Activated naive CD4-positive, alpha-beta T cell treated with anti-CD3 and anti-CD28 coated beads, Interleukin-2, amount 10 ng/mL, durations not matched to agents 7 days and 5 days (primary cell): ENCODE data around the gene OR13J1.
"Not testable (repeated sequence)": the region's sequence is repeated elsewhere in the genome, so short reads cannot be mapped to it uniquely, and the experiment has no call there.

ENCODE experiments used
- CTCF ChIA-PET: fragments of 350-600 bp; sonication (Branson Sonifier 250); formaldehyde crosslinking; loops from one replicate; lab custom pipeline; 2021; ENCODE audit warnings: antibody characterized with exemption; lab: Charles Lee
- DNase-seq: peaks from one replicate; pipeline ENCODE4 v3.0.0-alpha.2; 2020
- H3K27ac Mint-ChIP-seq: one replicate; pipeline ENCODE4 v1.8.0; 2021; ENCODE audit warnings: mild to moderate bottlenecking, moderate library complexity, mixed read lengths
- H3K27me3 Mint-ChIP-seq: one replicate; pipeline ENCODE4 v1.8.0; 2021; ENCODE audit warnings: mild to moderate bottlenecking, mixed read lengths
- H3K36me3 Mint-ChIP-seq: one replicate; pipeline ENCODE4 v1.8.0; 2021; ENCODE audit warnings: mixed read lengths
- H3K4me1 Mint-ChIP-seq: one replicate; pipeline ENCODE4 v1.8.0; 2021; ENCODE audit warnings: mixed read lengths
- H3K4me3 Mint-ChIP-seq: one replicate; pipeline ENCODE4 v1.8.0; 2021; ENCODE audit warnings: mild to moderate bottlenecking, moderate library complexity, mixed read lengths
- H3K9me3 Mint-ChIP-seq: one replicate; pipeline ENCODE4 v1.8.0; 2021; ENCODE audit warnings: mixed read lengths

OR13J1 gene

GRCh38 chr9:35909274-35909673, 39.1 kb upstream of the OR13J1 start, which contains the start of gene SPAAR:
SPAAR (plus strand) TSS chr9:35909490; CDS start chr9:35910464, 974 bp downstream.
- no peak for DNase-seq
- H3K9me3 Mint-ChIP-seq = no peaks in the 10 kb centered on the region
- H3K36me3 Mint-ChIP-seq = peaks cover 2% of the 10 kb centered on the region
- peaks cover 53% of the 10 kb centered on the region for H3K4me1 Mint-ChIP-seq
- H3K4me3 Mint-ChIP-seq = no peak within 1 kb of the TSS
- peaks cover 18% of the 10 kb centered on the region for H3K27me3 Mint-ChIP-seq
- H3K27ac Mint-ChIP-seq = peak within 1 kb of the TSS; percentile 96
- CTCF ChIA-PET = interaction anchor here (4.7 kb wide), 1 partner anchor 36 kb away, joined by 35 read pairs; no protein-coding TSS in a partner anchor

- no peak for DNase-seq
- Mint-ChIP-seq H3K4me1 (peaks cover 53% of the 10 kb centered on the region), H3K4me3 (no peak overlapping the region), H3K36me3 (peaks cover 2% of the 10 kb centered on the region), H3K27me3 (peaks cover 18% of the 10 kb centered on the region), H3K9me3 (no peaks in the 10 kb centered on the region), H3K27ac (peak overlapping the region; percentile 64)
- CTCF ChIA-PET = interaction anchor here (2.3 kb wide), 1 partner anchor 37 kb away, joined by 12 read pairs; no protein-coding TSS in a partner anchor
Observed at GRCh38 chr9:35908504-35909125, 38.4 kb upstream of the OR13J1 start.

- Mint-ChIP-seq H3K27ac (peak overlapping the region; percentile 55), H3K36me3 (peaks cover 2% of the 10 kb centered on the region), H3K27me3 (peaks cover 18% of the 10 kb centered on the region), H3K4me3 (no peak overlapping the region), H3K4me1 (peaks cover 57% of the 10 kb centered on the region), H3K9me3 (no peaks in the 10 kb centered on the region)
- no peak for DNase-seq
- CTCF ChIA-PET = interaction anchor here (2.3 kb wide), 1 partner anchor 37 kb away, joined by 12 read pairs; no protein-coding TSS in a partner anchor
Observed at GRCh38 chr9:35907711-35908503, 37.7 kb upstream of the OR13J1 start.

GRCh38 chr9:35906923-35907699, 36.9 kb upstream of the OR13J1 start:
- CTCF ChIA-PET = interaction anchor here (1.0 to 2.3 kb wide), 2 partner anchors 38 to 116 kb away, joined by 3 to 12 read pairs; no protein-coding TSS in a partner anchor
- H3K9me3 Mint-ChIP-seq = no peaks in the 10 kb centered on the region
- peaks cover 2% of the 10 kb centered on the region for H3K36me3 Mint-ChIP-seq
- peaks cover 18% of the 10 kb centered on the region for H3K27me3 Mint-ChIP-seq
- H3K27ac Mint-ChIP-seq = no peak overlapping the region
- no peak overlapping the region for H3K4me3 Mint-ChIP-seq
- DNase-seq = no peak
- peaks cover 53% of the 10 kb centered on the region for H3K4me1 Mint-ChIP-seq

- no peak for DNase-seq
- H3K4me1 Mint-ChIP-seq = peaks cover 44% of the 10 kb centered on the region
- H3K36me3 Mint-ChIP-seq = peaks cover 2% of the 10 kb centered on the region
- peaks cover 22% of the 10 kb centered on the region for H3K27me3 Mint-ChIP-seq
- H3K27ac Mint-ChIP-seq = no peak within 1 kb of the TSS
- H3K4me3 Mint-ChIP-seq = no peak within 1 kb of the TSS
- no peaks in the 10 kb centered on the region for H3K9me3 Mint-ChIP-seq
- CTCF ChIA-PET = interaction anchor here (1.7 to 4.5 kb wide), 3 partner anchors 16 to 118 kb away, joined by 5 to 132 read pairs (median 44); no protein-coding TSS in a partner anchor
Observed at GRCh38 chr9:35905912-35906679, 35.9 kb upstream of the OR13J1 start, which contains the start of gene HRCT1. HRCT1 (plus strand) TSS chr9:35906202; CDS start chr9:35906288, 86 bp downstream.

GRCh38 chr9:35905051-35905781, 35.0 kb upstream of the OR13J1 start:
- Mint-ChIP-seq H3K27me3 (peaks cover 22% of the 10 kb centered on the region), H3K4me1 (peaks cover 36% of the 10 kb centered on the region), H3K4me3 (no peak overlapping the region), H3K9me3 (no peaks in the 10 kb centered on the region), H3K27ac (no peak overlapping the region), H3K36me3 (no peaks in the 10 kb centered on the region)
- CTCF ChIA-PET = interaction anchor here (0.7 to 4.5 kb wide), 5 partner anchors 17 to 119 kb away, joined by 3 to 132 read pairs (median 5); no protein-coding TSS in a partner anchor
- DNase-seq = no peak

- no peak overlapping the region for H3K4me3 Mint-ChIP-seq
- CTCF ChIA-PET = interaction anchor here (1.0 to 4.5 kb wide), 6 partner anchors 17 to 120 kb away, joined by 3 to 132 read pairs (median 7); no protein-coding TSS in a partner anchor
- no peak for DNase-seq
- peaks cover 30% of the 10 kb centered on the region for H3K4me1 Mint-ChIP-seq
- no peaks in the 10 kb centered on the region for H3K9me3 Mint-ChIP-seq
- H3K36me3 Mint-ChIP-seq = no peaks in the 10 kb centered on the region
- peaks cover 22% of the 10 kb centered on the region for H3K27me3 Mint-ChIP-seq
- no peak overlapping the region for H3K27ac Mint-ChIP-seq
Observed at GRCh38 chr9:35904338-35904737, 34.1 kb upstream of the OR13J1 start.

GRCh38 chr9:35903049-35903448, 32.8 kb upstream of the OR13J1 start:
- CTCF ChIA-PET = interaction anchor here (0.7 to 4.5 kb wide), 27 partner anchors 9 to 200 kb away, joined by 3 to 132 read pairs (median 4); partner anchors contain the start of gene OR2S2
- Mint-ChIP-seq H3K4me3 (no peak overlapping the region), H3K9me3 (no peaks in the 10 kb centered on the region), H3K36me3 (no peaks in the 10 kb centered on the region), H3K4me1 (peaks cover 18% of the 10 kb centered on the region), H3K27ac (no peak overlapping the region), H3K27me3 (peaks cover 22% of the 10 kb centered on the region)
- DNase-seq = peak; percentile 54

- Mint-ChIP-seq H3K4me1 (peaks cover 3% of the 10 kb centered on the region), H3K4me3 (no peak overlapping the region), H3K9me3 (no peaks in the 10 kb centered on the region), H3K36me3 (no peaks in the 10 kb centered on the region), H3K27me3 (peaks cover 25% of the 10 kb centered on the region), H3K27ac (no peak overlapping the region)
- CTCF ChIA-PET = interaction anchor here (0.6 to 1.7 kb wide), 6 partner anchors 17 to 177 kb away, joined by 3 to 4 read pairs (median 4); no protein-coding TSS in a partner anchor
- DNase-seq = no peak
Observed at GRCh38 chr9:35899021-35899420, 28.8 kb upstream of the OR13J1 start.

GRCh38 chr9:35898337-35898736, 28.1 kb upstream of the OR13J1 start:
- CTCF ChIA-PET = interaction anchor here (0.9 to 1.7 kb wide), 7 partner anchors 10 to 151 kb away, joined by 3 to 4 read pairs (median 3); no protein-coding TSS in a partner anchor

GRCh38 chr9:35897376-35898099, 27.3 kb upstream of the OR13J1 start:
- not testable (repeated sequence) for H3K4me1 Mint-ChIP-seq
- CTCF ChIA-PET = interaction anchor here (1.1 to 1.7 kb wide), 5 partner anchors 9 to 126 kb away, joined by 3 to 4 read pairs (median 3); no protein-coding TSS in a partner anchor

More at GRCh38 chr9:35898337-35898736, 28.1 kb upstream of the OR13J1 start:
- peaks cover 3% of the 10 kb centered on the region for H3K4me1 Mint-ChIP-seq
- no peaks in the 10 kb centered on the region for H3K9me3 Mint-ChIP-seq
- DNase-seq = no peak
- H3K4me3 Mint-ChIP-seq = no peak overlapping the region
- H3K36me3 Mint-ChIP-seq = no peaks in the 10 kb centered on the region
- H3K27me3 Mint-ChIP-seq = peaks cover 25% of the 10 kb centered on the region
- no peak overlapping the region for H3K27ac Mint-ChIP-seq

GRCh38 chr9:35896570-35896969, 26.4 kb upstream of the OR13J1 start:
- peaks cover 38% of the 10 kb centered on the region for H3K27me3 Mint-ChIP-seq
- no peaks in the 10 kb centered on the region for H3K36me3 Mint-ChIP-seq
- no peak overlapping the region for H3K4me3 Mint-ChIP-seq
- H3K9me3 Mint-ChIP-seq = no peaks in the 10 kb centered on the region
- DNase-seq = no peak
- CTCF ChIA-PET = interaction anchor here (0.6 to 1.1 kb wide), 3 partner anchors 57 to 342 kb away, joined by 3 read pairs; no protein-coding TSS in a partner anchor
- H3K4me1 Mint-ChIP-seq = no peaks in the 10 kb centered on the region
- H3K27ac Mint-ChIP-seq = no peak overlapping the region

More at GRCh38 chr9:35897376-35898099, 27.3 kb upstream of the OR13J1 start:
- peaks cover 31% of the 10 kb centered on the region for H3K27me3 Mint-ChIP-seq
- not testable (repeated sequence) for H3K9me3 Mint-ChIP-seq, H3K36me3 Mint-ChIP-seq, H3K27ac Mint-ChIP-seq, DNase-seq, H3K4me3 Mint-ChIP-seq
